Melanocyte of skin (primary cell): ENCODE results near the gene SOWAHA. TPM values are rescaled to one million over a fixed set of nuclear protein-coding genes. Genes with fewer than 3 reads are reported as not detected.

Source experiments
- small RNA-seq, 2 donors: library from RNA; depleted of rRNA; stranded (forward); fragments of <200 nt; gene quantifications; one replicate each; pipeline ENCODE3, GENCODE V24; 2012
- total RNA-seq, 2 donors: library from RNA; depleted of rRNA; stranded (reverse); fragments of >200 nt; gene quantifications; 2 replicates each; pipeline ENCODE4 v1.2.3, GENCODE V29; 2012

SOWAHA gene
- total RNA-seq: not detected

DNA sequence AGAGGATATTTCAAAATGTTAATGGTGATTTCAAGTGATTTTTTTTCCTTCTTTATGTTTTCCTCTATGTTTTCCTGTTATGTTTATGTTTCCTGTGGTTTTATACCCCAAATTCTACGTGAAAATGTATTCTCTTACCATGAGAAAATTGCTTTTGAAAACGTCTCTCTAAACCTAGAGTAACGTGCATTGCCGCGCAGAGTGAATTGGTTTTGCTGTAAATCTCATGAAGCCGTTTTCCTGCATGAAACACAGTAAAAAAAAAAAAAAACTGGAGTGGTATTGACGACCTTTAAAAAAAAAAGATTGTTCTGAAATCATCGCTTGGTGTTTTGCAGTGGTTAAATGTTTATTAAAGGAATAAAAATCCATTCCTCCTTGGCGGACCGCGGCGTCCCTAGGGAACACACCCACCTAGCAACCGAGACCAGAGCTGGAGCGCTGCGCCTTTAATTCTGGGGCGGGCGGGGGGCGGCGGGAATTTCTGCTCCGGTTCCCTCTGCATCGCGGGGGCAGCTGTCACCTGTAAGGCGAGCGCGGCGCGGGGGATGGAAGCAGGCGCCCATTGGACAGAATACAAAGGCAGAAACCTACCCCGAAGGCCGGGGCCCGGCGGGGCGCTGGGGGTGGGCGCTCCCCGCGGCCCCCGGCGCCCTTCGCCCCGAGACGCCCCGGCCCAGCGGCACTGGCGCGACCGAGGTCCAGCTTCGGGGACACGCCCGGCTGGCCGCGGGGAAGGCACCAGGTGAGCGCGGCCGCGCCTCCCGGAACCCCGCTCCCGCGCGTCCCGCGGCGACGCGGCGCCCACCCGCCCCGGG is at the start of gene SOWAHA:
Gene SOWAHA (plus strand): TSS at position 522 of the 818 bp plus-strand sequence. CDS start 320 bp downstream, outside the sequence.

DNA sequence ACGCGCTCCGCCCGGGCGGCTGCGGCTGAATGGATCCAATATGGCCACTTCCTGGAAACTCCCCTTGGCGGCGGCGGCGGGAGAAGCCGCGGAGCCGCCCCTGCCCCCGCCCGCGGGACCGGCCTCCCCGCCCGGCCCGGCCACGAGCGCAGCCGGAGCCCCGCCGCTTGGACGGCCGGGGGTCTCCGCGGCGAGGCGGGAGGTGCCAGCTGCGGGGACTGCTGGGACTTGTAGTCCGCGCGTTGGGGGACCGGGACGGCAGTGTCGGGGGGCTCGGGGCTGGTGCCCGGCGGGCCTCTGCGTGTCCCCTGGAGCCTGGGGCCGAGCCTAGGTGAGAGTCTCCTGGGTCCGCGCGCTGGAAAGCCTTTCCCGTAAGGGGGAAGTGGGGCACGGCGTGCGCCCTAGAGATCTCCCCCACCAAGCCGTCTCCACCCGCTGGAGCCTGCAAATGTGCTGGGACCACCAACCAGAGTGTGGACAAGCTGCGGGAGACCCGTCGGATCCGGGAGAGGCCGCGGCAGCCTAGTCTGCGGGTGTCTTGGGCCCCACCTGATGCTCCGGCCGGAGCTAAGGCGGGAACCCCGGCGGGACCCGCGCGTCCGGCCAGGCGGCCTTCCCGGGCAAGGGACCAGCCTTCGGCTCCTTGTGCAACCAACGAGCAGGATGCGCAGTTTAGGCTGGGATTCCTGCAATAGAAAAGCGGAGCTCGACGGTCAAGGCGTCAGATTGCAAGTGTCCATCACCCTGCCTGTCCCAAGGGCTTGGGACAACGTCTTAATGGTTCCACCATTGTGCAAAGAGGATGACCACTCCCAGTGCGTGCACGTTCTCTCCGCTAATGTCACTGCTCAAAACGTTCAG is 35.7 kb upstream of the SOWAHA start, which contains the start of gene SEPTIN8:
Gene SEPTIN8 (minus strand): TSS at position 31 of the 861 bp plus-strand sequence. CDS start 102 bp downstream, outside the sequence.

DNA sequence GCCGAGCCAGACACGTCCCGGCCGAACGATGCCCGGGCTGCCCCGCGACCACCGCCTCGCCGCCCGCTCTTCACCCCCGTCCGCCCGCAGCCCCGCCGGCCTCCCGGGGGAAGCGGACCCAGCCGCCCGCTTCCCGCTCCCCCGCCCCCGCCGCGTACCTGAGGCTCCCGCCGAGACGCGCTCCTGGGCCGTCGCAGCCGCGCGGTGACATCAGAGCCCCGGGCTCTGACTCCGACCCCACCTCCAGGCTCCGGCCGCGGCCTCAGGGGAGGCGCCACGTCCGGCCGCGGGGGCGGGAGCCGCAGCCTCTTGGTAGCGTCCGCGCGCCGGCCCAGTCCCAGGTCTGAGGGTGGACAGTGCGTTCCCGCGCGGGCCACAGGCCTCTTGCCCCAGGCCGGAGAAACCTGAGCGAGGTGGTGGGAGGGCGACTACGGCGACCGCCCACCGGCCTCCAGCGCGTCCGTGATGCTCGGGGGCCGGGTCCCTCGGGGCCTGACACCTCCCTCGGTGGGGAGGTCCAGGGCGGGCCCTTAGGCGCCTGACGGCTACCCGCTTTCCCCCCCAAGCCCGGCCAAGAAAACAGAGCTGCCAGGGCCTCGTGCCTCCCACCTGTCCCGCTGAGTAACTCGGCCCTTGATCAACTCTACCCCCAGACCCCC is 17.5 kb downstream of the SOWAHA start, which contains the start of gene SHROOM1:
Gene SHROOM1 (minus strand): TSS at position 212 of the 659 bp plus-strand sequence. CDS start 4,507 bp downstream, outside the sequence.

Small RNA genes within 50 kb of the gene (small RNA-seq; reads per million reads assigned to genes)
- 0 reads per million in 2 donors for gene RNA5SP192

Other genes starting within 250 kb of the SOWAHA start
- not detected for gene IL13, start 155.1 kb upstream of the SOWAHA start, total RNA-seq
- gene IL4, start 139.3 kb upstream of the SOWAHA start, total RNA-seq: not detected
- 10 to 100 TPM; 14.8 to 15.3 TPM for gene KIF3A, start 75.8 kb upstream of the SOWAHA start, total RNA-seq
- gene CCNI2, start 65.9 kb upstream of the SOWAHA start, total RNA-seq: under 1 TPM in 1 of 2 donors, not detected in 1; under 0.01 TPM
- gene SEPTIN8, start 36.1 kb upstream of the SOWAHA start, total RNA-seq: 10 to 100 TPM; 26.0 to 29.3 TPM
- 1 to 10 TPM in 1 of 2 donors, under 1 TPM in 1; 1.00 to 4.1 TPM for gene SHROOM1, start 17.3 kb downstream of the SOWAHA start, total RNA-seq
- gene GDF9, start 53.2 kb downstream of the SOWAHA start, total RNA-seq: under 1 TPM; 0.33 to 0.34 TPM
- gene UQCRQ, start 53.3 kb downstream of the SOWAHA start, total RNA-seq: 100 to 1,000 TPM; 133 to 139 TPM
- under 1 TPM in 1 of 2 donors, not detected in 1; 0.67 TPM for gene LEAP2, start 60.4 kb downstream of the SOWAHA start, total RNA-seq
- gene AFF4, start 150.3 kb downstream of the SOWAHA start, total RNA-seq: 10 to 100 TPM; 82.3 to 88.8 TPM
- 10 to 100 TPM in 1 of 2 donors, 1 to 10 TPM in 1; 7.6 to 16.3 TPM for gene ZCCHC10, start 213.2 kb downstream of the SOWAHA start, total RNA-seq
- 100 to 1,000 TPM; 134 to 187 TPM for gene HSPA4, start 238.7 kb downstream of the SOWAHA start, total RNA-seq